Spinal cord (tissue), 10 donors: ENCODE results near the gene HINFP. TPM values are rescaled to one million over a fixed set of nuclear protein-coding genes. Genes with fewer than 3 reads are reported as not detected.

Experiments
- DNase-seq, 6 donors: peaks; one replicate each; pipeline versions ENCODE4 v3.0.0 to v3.0.0-alpha.2; 2013 to 2015; ENCODE audit warnings: low spot score in 6 of 6, low read depth in 4 of 6
- H3K27ac ChIP-seq: one replicate; pipeline ENCODE4 v1.5.1; 2013; ENCODE audit warnings: low read depth, low read length, control low read depth
- H3K27me3 ChIP-seq: one replicate; pipeline ENCODE4 v1.6.1; 2013; ENCODE audit warnings: low read length; ENCODE audit not compliant: control insufficient read depth, insufficient read depth
- H3K36me3 ChIP-seq: one replicate; pipeline ENCODE4 v1.6.1; 2013; ENCODE audit warnings: low read length; ENCODE audit not compliant: control insufficient read depth, insufficient read depth
- H3K4me1 ChIP-seq: one replicate; pipeline ENCODE4 v1.6.1; 2013; ENCODE audit warnings: low read length; ENCODE audit not compliant: control insufficient read depth, insufficient read depth
- H3K4me3 ChIP-seq: one replicate; pipeline ENCODE4 v1.5.1; 2013; ENCODE audit warnings: low read depth, low read length, control low read depth
- H3K9me3 ChIP-seq: one replicate; pipeline ENCODE4 v1.6.1; 2013; ENCODE audit warnings: low read length; ENCODE audit not compliant: control insufficient read depth, insufficient read depth
- WGBS: methylation state at CpG from one replicate; pipeline ENCODE4 v1.1.5; 2013; ENCODE audit warnings: missing lambda C conversion rate; ENCODE audit not compliant: insufficient coverage; 5-methylcytosine and 5-hydroxymethylcytosine counted together
- polyA plus RNA-seq, 2 donors: library from polyadenylated mRNA; unstranded; fragments of 120-200 nt; gene quantifications; one replicate each; pipeline ENCODE4 v1.2.1, GENCODE V29; 2013; ENCODE audit not compliant: insufficient read length in 2 of 2
- total RNA-seq, 2 donors: library from RNA; depleted of rRNA in 1 of 2; stranded (reverse); fragments of 120-200 nt in 1 of 2; fragments of >200 nt in 1 of 2; gene quantifications; one replicate each; pipeline versions ENCODE4 v1.2.3 to v1.2.4, GENCODE V29; 2013 to 2014
- donor health status: healthy.

HINFP gene
- total and polyA plus RNA-seq, 4 donors = 15.5 to 38.4 (median 24.5) TPM

GRCh38 chr11:119152604-119153003, 31.2 kb downstream of the HINFP start:
- Histone ChIP-seq H3K36me3 (peaks cover 28% of the 10 kb centered on the region), H3K4me3 (no peak overlapping the region), H3K9me3 (no peaks in the 10 kb centered on the region), H3K27ac (no peak overlapping the region), H3K4me1 (peaks cover 27% of the 10 kb centered on the region), H3K27me3 (peaks cover 6% of the 10 kb centered on the region)
- WGBS = 79% methylated on average over 2 of the region's 4 CpGs
- DNase-seq = no peak

- Histone ChIP-seq H3K9me3 (no peaks in the 10 kb centered on the region), H3K4me3 (no peak overlapping the region), H3K27ac (no peak overlapping the region), H3K36me3 (peaks cover 30% of the 10 kb centered on the region), H3K4me1 (peaks cover 23% of the 10 kb centered on the region), H3K27me3 (peaks cover under 1% of the 10 kb centered on the region)
- WGBS = 59% methylated on average over 4 of the region's 9 CpGs
- no peak for DNase-seq
Observed at GRCh38 chr11:119153049-119153818, 31.9 kb downstream of the HINFP start.

- Histone ChIP-seq H3K9me3 (no peaks in the 10 kb centered on the region), H3K36me3 (peaks cover 35% of the 10 kb centered on the region), H3K4me3 (no peak overlapping the region), H3K27ac (no peak overlapping the region), H3K27me3 (no peaks in the 10 kb centered on the region), H3K4me1 (peaks cover 16% of the 10 kb centered on the region)
- no peak for DNase-seq
- 58% methylated on average over 2 of the region's 6 CpGs for WGBS
Observed at GRCh38 chr11:119154178-119154577, 32.8 kb downstream of the HINFP start.

- no peak overlapping the region for H3K4me3 ChIP-seq
- 52% methylated on average over 6 of the region's 8 CpGs for whole genome bisulfite sequencing
- DNase-seq = no peak
Observed at GRCh38 chr11:119155733-119156492, 34.5 kb downstream of the HINFP start.

GRCh38 chr11:119156496-119156895, 35.1 kb downstream of the HINFP start:
- Histone ChIP-seq H3K4me1 (no peaks in the 10 kb centered on the region), H3K4me3 (no peak overlapping the region), H3K9me3 (no peaks in the 10 kb centered on the region), H3K27ac (no peak overlapping the region), H3K36me3 (peaks cover 49% of the 10 kb centered on the region), H3K27me3 (no peaks in the 10 kb centered on the region)
- no peak for DNase-seq
- WGBS = 86% methylated on average over 3 of the region's 10 CpGs

More at GRCh38 chr11:119155733-119156492, 34.5 kb downstream of the HINFP start:
- Histone ChIP-seq H3K9me3 (no peaks in the 10 kb centered on the region), H3K27me3 (no peaks in the 10 kb centered on the region), H3K27ac (no peak overlapping the region), H3K4me1 (peaks cover 3% of the 10 kb centered on the region), H3K36me3 (peaks cover 44% of the 10 kb centered on the region)

GRCh38 chr11:119157063-119157462, 35.7 kb downstream of the HINFP start:
- Histone ChIP-seq H3K4me1 (no peaks in the 10 kb centered on the region), H3K4me3 (no peak overlapping the region), H3K27me3 (no peaks in the 10 kb centered on the region), H3K27ac (no peak overlapping the region), H3K9me3 (no peaks in the 10 kb centered on the region), H3K36me3 (peaks cover 48% of the 10 kb centered on the region)
- 83% methylated on average over 2 of the region's 3 CpGs for WGBS
- no peak for DNase-seq

GRCh38 chr11:119158467-119158866, 37.1 kb downstream of the HINFP start:
- no peak for DNase-seq
- no peak overlapping the region for H3K4me3 ChIP-seq
- WGBS = 92% methylated on average over 9 of the region's 13 CpGs
- peaks cover 44% of the 10 kb centered on the region for H3K36me3 ChIP-seq
- no peaks in the 10 kb centered on the region for H3K27me3 ChIP-seq
- H3K4me1 ChIP-seq = no peaks in the 10 kb centered on the region
- no peaks in the 10 kb centered on the region for H3K9me3 ChIP-seq
- H3K27ac ChIP-seq = no peak overlapping the region

- H3K36me3 ChIP-seq = peaks cover 33% of the 10 kb centered on the region
- no peaks in the 10 kb centered on the region for H3K4me1 ChIP-seq
- no peaks in the 10 kb centered on the region for H3K27me3 ChIP-seq
- no peak for DNase-seq
- H3K27ac ChIP-seq = no peak overlapping the region
- no peaks in the 10 kb centered on the region for H3K9me3 ChIP-seq
- 89% methylated on average over 7 of the region's 9 CpGs for WGBS
- H3K4me3 ChIP-seq = no peak overlapping the region
Observed at GRCh38 chr11:119160151-119160550, 38.8 kb downstream of the HINFP start.

- Histone ChIP-seq H3K4me1 (no peaks in the 10 kb centered on the region), H3K27me3 (no peaks in the 10 kb centered on the region), H3K27ac (no peak overlapping the region), H3K4me3 (no peak overlapping the region), H3K36me3 (peaks cover 22% of the 10 kb centered on the region), H3K9me3 (no peaks in the 10 kb centered on the region)
- no peak for DNase-seq
- 80% methylated on average over 6 of the region's 8 CpGs for WGBS
Observed at GRCh38 chr11:119161871-119162270, 40.5 kb downstream of the HINFP start.
